GM13976 (cell line): ENCODE measurements around the gene PPP1R12C.

Experiments used
- DNase-seq: peaks from one replicate; pipeline ENCODE4 v3.0.0; 2012; ENCODE audit warnings: low spot score
- CTCF ChIP-seq: IDR thresholded peaks from 2 replicates; pipeline ENCODE4 v1.5.1; 2012; ENCODE audit warnings: borderline replicate concordance, mild to moderate bottlenecking; ENCODE audit not compliant: insufficient read depth; ENCODE audit errors: extremely low read depth, missing control alignments, control extremely low read depth
- in situ Hi-C: fragments of 300-500 bp; cut with MboI; formaldehyde crosslinking; loops from one replicate; pipeline ENCODE4 v1.12.0; 2022; ENCODE audit warnings: low sequenced_read_pairs, mixed read lengths, inconsistent platforms; ENCODE audit not compliant: unreplicated experiment

PPP1R12C gene

DNA sequence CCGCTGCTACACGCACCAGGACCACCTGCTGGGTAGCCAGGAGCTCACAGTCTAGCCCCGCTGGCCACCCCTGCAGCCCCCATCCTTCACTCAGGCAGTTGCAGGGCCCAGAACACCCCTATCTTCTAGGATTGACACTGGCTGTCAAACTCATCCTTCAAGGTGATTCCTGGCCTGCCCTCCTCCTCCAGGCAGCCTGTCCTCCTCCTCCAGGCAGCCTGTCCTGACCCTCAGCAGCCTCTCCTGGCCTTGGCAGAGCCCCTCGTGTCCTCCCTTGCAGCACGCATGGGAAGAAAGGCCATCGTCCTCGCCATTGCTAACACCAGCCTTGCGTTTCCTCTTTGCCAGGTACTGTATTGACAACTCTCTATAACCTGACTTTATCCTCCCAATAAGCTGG lies 45.5 kb downstream of the PPP1R12C start:
- no peak for TF ChIP-seq CTCF
- DNase-seq = no peak
- in situ Hi-C loops = no loop called here

DNA sequence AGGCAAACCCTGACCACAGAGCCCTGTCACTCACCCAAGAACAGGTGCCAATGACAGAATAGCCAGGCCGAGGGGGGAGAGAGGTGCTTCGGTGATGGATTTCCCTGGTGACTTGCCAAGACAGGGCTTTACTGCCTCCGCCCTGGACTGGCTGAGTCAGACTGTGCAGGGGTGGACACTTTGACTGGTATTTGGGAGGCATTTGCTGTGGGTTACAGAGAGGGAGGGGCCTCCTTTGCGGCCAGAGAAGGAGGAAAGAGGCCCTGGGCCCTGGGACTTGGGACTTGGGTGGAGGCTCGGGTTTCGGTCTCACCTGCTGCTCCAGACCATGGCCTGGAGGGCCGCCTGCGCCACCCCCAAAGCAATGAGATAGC lies 46.3 kb downstream of the PPP1R12C start:
- TF ChIP-seq CTCF = no peak
- in situ Hi-C loops = no loop called here
- no peak for DNase-seq

- no peak for TF ChIP-seq CTCF
- DNase-seq = no peak
- in situ Hi-C loops = no loop called here
Observed at GRCh38 chr19:55070466-55071128, 46.8 kb downstream of the PPP1R12C start.

DNA sequence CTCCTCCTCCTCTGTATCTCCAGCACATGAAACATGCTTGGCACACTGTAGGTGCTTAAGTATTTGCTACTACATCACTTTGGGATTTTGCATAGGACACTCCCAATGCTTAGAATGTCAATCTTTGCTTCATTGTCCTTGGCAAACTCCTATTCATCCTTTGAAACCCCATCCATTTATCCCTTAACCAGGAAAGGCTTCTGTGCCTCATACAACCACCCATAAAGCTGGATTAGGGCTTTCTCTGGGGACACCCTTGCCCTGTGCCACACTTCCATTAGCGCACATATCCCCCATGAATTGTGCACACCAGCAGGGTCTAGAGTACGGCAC lies 47.6 kb downstream of the PPP1R12C start:
- no peak for DNase-seq
- no peak for TF ChIP-seq CTCF
- in situ Hi-C loops = no loop called here

DNA sequence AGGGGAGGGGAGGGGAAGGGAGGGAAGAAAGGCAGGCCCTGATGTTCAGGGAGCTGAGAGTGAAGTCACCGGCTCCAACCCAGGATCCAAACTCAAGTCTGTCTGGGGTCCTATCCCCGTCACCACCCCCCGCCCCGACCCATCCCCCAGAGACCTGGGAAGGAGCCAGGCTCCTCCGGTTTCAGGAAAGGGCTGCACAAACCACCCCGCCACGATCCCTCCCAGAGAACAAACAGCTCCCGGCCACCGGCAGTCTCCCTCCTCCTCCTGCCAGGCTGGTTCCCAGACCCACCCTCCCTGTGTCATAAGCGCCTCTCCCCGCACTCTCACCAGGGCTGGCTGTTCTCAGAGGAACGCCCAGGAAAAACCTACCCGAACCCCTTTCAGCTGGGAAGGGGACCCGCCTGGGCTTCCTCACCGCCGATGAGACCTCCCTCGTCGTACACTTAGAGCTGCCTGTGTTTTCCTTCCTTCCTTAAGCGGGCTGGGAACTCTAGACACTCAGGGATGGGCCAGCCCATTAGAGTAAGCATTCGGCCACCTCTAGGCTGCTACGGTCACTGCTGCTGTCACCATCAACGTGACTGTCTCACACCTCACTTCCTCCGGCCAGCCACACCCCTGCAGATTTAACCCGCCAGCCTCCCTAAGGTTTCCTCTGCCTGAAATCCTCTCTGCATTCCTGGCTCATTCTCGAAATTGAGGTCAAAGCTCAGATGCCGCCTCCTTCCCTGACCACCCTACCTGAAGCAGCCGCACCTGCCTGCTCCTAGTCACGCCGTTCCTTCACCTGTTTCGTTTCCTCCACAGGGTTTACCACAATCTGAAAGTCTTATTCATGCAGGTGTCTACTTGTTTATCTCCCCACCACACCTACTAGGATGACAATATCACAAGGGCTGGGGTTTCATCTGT lies 48.2 kb downstream of the PPP1R12C start:
- in situ Hi-C loops = no loop called here
- DNase-seq = no peak
- no peak for TF ChIP-seq CTCF

DNA sequence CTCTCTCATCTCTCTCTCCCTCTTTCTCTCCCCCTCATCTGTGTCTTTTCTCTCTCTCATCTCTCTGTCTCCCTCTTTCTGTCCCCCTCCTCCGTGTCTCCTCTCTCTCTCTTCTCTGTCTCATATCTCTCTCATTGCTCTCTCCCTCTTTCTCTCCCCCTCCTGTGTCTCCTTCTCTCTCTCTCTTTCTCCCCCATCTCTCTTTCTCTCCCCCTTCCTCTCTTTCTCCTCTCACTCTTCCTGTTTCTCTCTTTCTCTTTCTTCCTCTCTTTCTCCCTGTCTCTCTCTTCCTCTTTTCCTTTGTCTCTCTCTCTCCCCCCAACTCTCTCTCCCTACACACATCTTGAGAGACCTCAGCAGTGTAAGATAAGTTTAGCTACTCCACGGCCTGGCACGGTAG lies 49.6 kb downstream of the PPP1R12C start:
- in situ Hi-C loops = no loop called here
- DNase-seq = no peak
- no peak for TF ChIP-seq CTCF
